Fibroblast of peridontal ligament (primary cell): Measurements from ENCODE around the gene PITHD1.
A peak's percentile ranks its signal among the peaks of the same experiment; 100 is the strongest.
"Not testable (repeated sequence)": the region's sequence is repeated elsewhere in the genome, so short reads cannot be mapped to it uniquely, and the experiment has no call there.

ENCODE experiments used
- DNase-seq: peaks from one replicate; pipeline ENCODE4 v3.0.0-alpha.2; 2010; ENCODE audit errors: extremely low read depth

The PITHD1 gene

DNA sequence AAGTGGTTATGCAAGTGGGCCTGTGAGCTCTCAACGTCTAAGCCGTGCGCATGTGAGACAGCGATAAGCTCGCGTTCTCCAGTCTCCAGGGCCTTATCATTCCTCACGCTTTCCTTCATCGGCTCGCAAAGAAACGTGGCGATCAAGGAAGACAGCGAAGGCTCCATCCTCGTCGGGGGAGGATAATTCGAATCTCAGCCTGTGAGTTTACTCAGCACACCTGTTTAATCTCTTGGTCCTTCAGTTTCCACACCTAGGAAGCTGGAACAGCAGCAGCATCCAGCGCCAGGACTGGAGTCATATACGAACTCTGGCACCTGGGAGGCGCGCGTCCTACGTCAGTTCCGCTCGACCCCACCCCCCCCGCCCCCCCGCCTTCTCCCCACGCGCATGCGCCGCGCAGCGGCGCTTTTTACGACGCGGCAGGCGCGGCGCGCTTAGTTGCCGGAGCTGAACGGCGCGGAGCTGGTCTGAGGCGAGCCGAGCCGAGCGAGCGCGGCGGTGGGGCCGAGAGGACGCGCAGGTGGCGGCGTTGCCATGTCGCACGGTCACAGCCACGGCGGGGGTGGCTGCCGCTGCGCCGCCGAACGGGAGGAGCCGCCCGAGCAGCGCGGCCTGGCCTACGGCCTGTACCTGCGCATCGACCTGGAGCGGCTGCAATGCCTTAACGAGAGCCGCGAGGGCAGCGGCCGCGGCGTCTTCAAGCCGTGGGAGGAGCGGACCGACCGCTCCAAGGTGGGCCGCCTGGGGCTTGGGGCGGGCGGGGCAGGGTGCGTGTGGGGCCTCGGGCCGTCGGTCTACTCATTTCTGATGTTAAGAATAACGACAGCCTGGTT is at the start of gene PITHD1:
TSS of gene PITHD1 (plus strand) at position 440 of the 836 bp plus-strand sequence. CDS start at position 538, 98 bp downstream.
- DNase-seq, result peak; percentile 79

GRCh38 chr1:23732363-23733224 is 45.6 kb upstream of the PITHD1 start:
- no peak for DNase-seq

DNA sequence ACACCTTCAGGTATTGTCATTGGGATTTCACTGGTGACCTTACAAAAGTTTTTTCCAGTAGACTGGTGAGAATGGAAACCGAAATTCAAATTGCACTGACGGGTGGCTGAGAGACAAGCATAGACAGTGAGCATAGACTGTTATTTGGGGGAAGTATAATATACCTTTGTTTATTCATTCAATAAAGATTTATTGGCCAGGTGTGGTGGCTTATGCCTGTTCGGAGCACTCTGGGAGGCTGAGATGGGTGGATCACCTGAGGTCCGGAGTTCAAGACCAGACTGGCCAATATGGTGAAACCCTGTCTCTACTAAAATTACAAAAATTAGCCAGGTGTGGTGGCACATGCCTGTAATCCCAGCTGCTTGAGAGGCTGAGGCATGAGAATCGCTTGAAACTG is 44.9 kb upstream of the PITHD1 start:
- not testable (repeated sequence) for DNase-seq

DNA sequence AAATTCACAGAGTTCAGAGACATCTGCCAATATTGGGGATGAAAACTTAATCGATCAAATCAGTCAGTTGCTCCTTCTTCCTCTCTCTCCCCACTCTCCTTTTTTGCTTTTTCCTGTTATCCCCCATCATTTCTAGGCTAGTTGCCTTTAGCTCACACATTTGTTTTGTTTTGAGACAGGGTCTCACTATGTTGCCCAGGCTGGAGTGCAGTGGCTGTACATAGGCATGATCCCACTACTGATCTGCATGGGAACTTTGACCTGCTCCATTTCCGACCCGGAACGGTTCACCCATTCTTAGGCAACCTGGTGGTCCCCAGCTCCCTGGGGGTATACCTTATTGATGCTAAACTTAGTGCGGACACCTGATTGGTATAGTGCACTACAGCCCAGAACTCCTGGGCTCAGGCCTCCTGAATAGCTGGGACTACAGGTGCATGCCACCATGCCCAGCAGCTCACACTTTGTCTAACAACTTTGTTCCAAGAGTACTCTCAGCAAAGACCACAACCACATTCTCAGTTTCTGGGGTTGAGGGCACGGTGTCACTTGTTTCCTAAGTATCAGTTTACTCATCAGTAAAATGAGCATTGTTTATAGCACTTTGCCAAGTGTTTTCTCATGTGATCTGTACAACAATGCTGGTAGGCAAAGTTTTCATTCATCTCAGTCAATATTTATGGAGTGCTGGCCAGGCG is 41.6 kb upstream of the PITHD1 start:
- DNase-seq, result no peak

- DNase-seq, result peak; percentile 58
These were observed 36.6 kb upstream of the PITHD1 start for GRCh38 chr1:23741609-23742008.

DNA sequence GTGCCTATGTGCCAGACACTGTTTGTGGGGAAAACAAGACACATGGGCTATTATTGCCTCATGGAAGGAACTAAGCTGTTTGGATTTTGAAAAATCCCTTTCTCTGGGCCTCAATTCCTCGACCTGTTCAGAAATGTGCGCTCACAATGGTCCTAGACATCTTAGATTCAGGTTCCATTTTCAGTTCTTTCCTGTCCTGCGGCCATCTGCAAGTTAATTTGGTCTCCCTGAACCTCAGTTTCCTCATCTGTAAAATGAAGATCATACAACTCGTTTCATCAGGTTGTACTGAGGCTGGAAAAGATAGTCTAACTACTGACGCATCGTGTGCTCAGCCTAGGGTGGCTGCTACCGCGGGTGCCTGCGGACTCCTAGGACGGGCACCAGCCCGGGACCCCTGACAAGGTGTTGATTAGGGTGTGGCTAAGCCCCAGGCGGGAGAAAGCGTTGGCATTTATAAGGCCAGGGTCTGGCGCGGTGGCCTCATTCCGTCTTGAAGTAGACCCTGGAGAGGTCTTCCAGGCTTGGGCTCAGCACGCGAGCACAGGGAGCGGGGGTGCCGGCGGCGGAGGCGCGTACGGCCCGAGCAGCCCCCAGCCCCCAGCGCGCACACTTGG is 35.4 kb upstream of the PITHD1 start:
- no peak for DNase-seq

DNA sequence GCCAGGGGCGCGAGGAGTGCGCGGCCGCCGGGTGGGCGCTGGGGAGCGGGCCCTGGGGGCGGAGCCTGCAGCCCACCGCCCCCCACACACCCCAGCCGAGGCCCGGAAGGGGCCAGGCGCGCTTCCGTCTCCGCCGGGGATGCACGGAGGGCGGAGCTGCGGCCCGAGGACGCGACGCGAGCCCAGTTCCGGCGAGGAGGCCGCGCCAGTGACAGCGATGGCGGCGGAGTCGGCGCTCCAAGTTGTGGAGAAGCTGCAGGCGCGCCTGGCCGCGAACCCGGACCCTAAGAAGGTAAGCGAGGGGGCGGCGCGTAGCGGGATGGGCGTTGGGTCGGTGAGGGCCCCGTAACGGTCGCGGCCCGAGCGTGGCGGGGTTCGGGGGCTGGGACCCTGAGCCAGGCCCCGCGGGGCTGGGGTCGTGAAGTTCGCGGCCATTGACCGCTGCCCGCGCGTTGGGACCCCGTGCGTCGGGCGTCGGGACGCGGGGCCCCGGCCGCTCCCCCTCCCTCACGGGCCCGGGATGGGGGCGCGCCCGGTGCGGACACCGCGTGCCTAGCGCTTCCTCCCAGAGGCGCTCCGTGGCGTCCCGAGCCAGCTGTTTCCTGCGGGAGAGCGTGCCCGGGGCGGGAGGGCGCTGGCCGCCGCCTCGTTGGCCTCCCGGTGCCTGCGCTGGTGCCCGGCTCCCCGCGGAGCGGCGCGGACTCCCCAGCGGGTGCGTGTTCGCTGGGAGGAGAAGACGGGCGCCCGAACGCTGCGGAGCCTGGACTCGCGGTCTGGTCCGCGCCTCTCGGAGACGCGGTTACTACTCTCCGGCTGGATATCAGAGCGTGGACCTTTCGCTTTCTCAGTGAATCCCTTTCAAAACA is 34.7 kb upstream of the PITHD1 start, which contains the start of gene ELOA:
TSS of gene ELOA (plus strand) at position 185 of the 866 bp plus-strand sequence. CDS start at position 218, 33 bp downstream.
- DNase-seq, result peak; percentile 47

DNA sequence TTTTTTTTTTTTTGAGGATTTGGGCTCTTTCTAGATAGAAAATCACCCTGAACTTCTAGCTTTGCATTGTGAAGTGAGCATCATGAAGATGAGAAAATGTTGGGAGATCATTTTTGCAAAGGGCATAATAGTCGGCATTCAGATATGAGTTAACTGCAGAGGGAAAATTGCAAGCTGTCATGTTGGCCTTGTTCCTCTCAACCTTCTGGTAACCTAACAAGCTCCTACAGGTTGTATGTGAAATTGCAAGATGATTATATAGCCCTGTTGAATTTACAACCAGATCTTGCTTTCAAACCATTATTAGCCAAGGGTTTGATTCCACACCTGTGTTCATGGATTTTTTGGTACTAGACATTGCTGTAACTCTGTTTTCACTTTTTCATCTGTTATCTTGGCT is 32.7 kb upstream of the PITHD1 start:
- peak; percentile 57 for DNase-seq

GRCh38 chr1:23748016-23748415 is 30.2 kb upstream of the PITHD1 start:
- no peak for DNase-seq

GRCh38 chr1:23751050-23751814 is 27.0 kb upstream of the PITHD1 start:
- peak; percentile 66 for DNase-seq

- no peak for DNase-seq
These were observed 26.4 kb upstream of the PITHD1 start for GRCh38 chr1:23751815-23752200.

DNA sequence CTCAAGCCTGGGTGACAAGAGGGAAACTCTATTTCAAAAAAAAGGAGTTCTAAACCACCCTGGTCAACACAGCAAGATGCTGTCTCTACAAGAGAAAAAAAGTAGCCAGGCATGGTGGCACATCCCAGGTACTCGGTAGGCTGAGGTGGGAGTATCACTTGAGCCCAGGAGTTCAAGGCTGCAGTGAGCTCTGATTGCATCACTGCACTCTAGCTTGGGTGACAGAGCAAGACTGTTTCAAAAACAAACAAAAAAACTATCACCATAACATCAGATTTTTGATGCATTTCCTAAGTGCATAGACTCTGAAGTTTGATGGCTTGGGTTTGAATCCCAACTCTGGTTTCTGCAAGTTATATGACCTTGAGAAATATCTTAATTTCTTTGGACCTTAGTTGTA is 25.3 kb upstream of the PITHD1 start:
- no peak for DNase-seq

DNA sequence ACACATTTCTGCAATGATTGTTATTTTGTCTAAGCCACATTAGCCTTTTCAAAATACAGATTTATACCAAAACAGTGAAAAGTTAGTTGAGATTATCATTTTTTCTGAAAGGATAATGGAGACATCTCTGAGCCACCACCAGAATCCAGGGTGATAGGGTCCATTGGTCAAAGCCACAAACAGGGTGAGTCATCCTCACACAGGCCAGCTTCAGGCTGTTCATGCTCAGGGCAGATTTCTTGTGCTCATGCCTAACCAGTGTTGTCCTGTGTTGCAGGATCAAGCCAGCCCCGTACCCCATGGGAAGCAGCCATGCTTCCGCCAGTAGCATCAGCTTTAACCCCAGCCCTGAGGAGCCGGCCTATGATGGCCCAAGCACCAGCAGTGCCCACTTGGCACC is 21.5 kb upstream of the PITHD1 start:
- DNase-seq, result peak; percentile 53

DNA sequence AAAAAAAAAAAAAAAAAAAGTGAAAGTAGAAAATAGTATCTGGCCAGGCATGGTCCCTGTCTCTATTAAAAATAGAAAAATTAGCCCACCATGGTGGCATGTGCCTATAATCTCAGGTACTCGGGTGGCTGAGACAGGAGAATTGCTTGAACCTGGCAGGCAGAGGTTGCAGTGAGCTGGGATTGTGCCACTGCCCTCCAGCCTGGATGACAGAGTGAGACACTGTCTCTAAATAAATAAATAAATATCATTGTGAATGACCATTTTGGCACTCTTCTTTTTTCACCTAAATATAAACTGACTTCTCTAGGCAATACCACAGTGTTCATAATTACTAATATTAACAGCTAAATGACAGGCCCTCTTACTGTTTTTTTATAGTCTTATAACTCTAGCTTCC is 20.4 kb upstream of the PITHD1 start:
- no peak for DNase-seq

GRCh38 chr1:23759277-23759676 is 18.9 kb upstream of the PITHD1 start:
- DNase-seq, result peak; percentile 42

GRCh38 chr1:23763041-23763577 is 15.1 kb upstream of the PITHD1 start:
- no peak for DNase-seq

DNA sequence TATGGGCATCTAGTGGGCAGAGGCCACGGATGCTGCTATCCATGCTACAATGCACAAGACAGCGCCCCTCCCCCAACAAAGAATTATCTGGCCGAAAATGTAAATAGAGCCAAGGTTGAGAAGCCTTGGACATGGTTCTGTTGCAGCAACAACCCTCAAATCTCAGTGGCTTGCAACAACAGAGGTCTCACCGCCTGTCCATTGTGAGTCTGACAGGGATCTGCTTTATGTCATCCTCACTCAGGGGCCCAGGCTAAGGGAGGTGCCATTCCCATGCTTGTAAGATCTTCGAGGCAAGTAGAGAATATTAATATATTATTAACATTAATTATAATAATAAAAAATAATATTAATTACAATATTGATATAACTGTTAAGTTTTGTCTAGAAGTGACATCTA is 9.5 kb upstream of the PITHD1 start:
- DNase-seq, result no peak

DNA sequence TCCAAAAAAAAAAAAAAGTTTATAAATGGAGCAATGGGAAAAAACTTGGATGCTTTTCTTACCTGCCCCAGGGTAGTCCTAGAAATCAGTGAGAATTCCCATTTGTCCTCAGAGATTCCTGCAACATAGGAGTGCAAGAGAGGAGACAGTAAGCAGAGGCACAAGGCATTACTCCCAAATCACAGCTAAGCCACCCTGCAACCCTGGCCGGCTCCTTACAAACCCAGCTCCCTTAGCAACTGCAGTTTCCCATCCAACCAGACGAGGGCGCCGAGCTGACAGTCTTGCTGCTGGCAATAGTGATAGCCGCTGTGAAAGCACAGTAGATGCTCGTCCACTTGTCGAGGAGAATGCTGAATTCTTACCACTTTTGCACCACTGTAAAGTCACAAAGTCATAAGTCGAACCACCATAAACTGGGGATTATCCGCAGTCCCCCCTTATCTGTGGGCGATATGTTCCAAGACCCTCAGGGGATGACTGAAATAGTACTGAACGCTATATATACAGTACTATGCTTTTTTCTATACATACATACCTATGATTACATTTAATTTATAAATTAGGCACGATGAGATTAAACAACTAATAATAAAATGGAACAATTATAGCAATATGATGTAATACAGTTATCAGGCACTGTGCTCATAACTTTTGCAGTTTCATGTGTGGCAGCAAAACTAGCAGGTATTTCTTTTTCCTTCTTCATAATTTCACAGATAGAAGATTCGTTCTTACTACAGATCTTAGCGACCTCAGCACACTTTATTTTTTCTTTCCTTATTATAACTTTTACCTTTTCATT is 6.0 kb upstream of the PITHD1 start:
- peak; percentile 83 for DNase-seq

DNA sequence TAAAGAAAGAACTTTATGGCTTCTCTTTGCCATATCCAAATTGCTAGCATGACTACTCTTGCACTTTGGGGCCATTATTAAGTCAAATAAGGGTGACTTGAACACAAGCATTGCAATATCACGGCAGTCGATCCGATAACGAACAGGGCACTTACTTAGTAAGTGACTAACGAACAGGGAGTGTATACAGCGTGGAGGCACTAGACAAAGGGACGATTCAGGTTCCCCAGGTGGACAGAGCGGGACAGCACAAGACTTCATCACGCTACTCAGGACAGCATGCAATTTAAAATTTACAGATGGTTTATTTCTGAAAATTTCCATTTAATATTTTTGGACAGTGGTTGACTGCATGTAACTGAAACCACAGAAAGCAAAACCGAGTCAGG is 5.4 kb upstream of the PITHD1 start:
- no peak for DNase-seq
